ENCODE results near the gene DAP. TPM values are rescaled to one million over a fixed set of nuclear protein-coding genes. Genes with fewer than 3 reads are reported as not detected.

The DAP gene
- total RNA-seq, 1 experiment from 2014 or later, result 47.2 TPM

DNA sequence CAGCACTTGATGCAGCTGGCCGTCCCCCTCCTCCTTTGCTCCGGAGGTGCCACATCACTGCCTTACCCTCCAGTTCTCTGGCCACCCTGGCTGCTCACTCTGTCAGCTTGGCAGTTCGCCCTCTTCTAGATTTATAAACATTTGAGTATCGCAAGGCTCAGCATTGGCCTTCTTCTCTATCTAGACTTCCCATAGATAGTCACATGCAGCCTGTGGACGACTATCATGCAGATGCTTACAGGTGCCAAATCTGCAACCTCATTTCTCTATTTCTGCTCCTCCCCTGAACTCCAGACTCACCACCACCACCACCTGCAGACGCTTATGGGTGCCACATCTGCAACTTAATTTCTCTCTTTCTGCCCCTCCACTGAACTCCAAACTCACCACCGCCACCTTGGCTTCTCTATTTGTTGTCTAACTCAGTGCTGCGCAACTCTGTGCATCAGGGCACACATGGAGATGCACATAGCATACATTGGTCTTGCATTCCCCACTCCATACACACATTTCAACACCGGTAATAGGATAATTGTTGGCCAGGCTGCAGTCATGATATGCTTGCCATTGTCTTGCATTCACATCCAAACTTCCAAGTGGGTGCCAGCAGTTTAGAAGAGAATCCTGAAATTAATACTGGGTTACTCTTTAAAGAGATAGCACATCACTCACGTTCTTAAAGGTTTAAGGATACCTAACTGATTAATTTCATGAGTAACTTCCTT is 1.9 kb upstream of the DAP start:
- Histone ChIP-seq H3K9me3 (ENCODE audit: control insufficient read depth, low read depth, low read length) (no peaks in the 10 kb centered on the region), H3K4ac (ENCODE audit: low read depth, low read length) (no peak overlapping the region), H2BK12ac (ENCODE audit: insufficient read length, low read depth, low read length) (no peak overlapping the region), H2BK15ac (ENCODE audit: low read depth, low read length) (no peak overlapping the region), H2BK120ac (ENCODE audit: low read depth, low read length, poor library complexity, severe bottlenecking) (no peak overlapping the region), H3K27ac (ENCODE audit: insufficient read length, low read depth, low read length) (no peak overlapping the region), H2BK5ac (ENCODE audit: insufficient read length, low read length) (no peak overlapping the region), H3K18ac (ENCODE audit: insufficient read length, low read depth, low read length) (no peak overlapping the region), H4K91ac (ENCODE audit: insufficient read length, low read depth, low read length) (no peak overlapping the region), H3K23me2 (ENCODE audit: insufficient read length, low read depth, low read length, poor library complexity, severe bottlenecking) (peaks cover 11% of the 10 kb centered on the region), H4K20me1 (ENCODE audit: control insufficient read depth, insufficient read depth, insufficient read length) (no peaks in the 10 kb centered on the region), H4K8ac (replicated peaks; ENCODE audit: insufficient read length, low read depth, low read length) (no peak overlapping the region), H3K4me1 (ENCODE audit: insufficient read depth, low read length) (peaks cover 5% of the 10 kb centered on the region; the same call in 1 of the 2 replicates), H2AFZ (ENCODE audit: low read length) (no peak overlapping the region), H3T11ph (ENCODE audit: low read length) (no peak overlapping the region), H3K4me2 (ENCODE audit: insufficient read depth, insufficient read length, low read length) (no peak overlapping the region), H2AK5ac (ENCODE audit: insufficient read length, low read length) (no peak overlapping the region), H3K56ac (ENCODE audit: insufficient read length, low read depth, low read length) (no peak overlapping the region), H4K5ac (ENCODE audit: insufficient read length, low read depth, low read length) (no peak overlapping the region), H3K79me1 (ENCODE audit: insufficient read depth, low read depth, low read length, poor library complexity, severe bottlenecking) (peaks cover 3% of the 10 kb centered on the region), H3K23ac (ENCODE audit: insufficient read length, low read depth, low read length) (no peak overlapping the region), H2BK20ac (ENCODE audit: low read depth, low read length, poor library complexity, severe bottlenecking) (no peak overlapping the region), H3K14ac (ENCODE audit: insufficient read depth, low read length) (no peak overlapping the region), H3K9ac (ENCODE audit: extremely low read depth, insufficient read length, low read length) (no peak overlapping the region), H3K79me2 (ENCODE audit: insufficient read depth, low read length) (no peaks in the 10 kb centered on the region; the same call in 1 of the 2 replicates), H3K27me3 (ENCODE audit: insufficient read depth, low read length) (no peaks in the 10 kb centered on the region)
- H3K36me3 Mint-ChIP-seq (ENCODE audit: insufficient read depth in 1 of 3, low read depth in 3 of 3), result no peaks in the 10 kb centered on the region; a peak in 1 of 7 replicates
- TF ChIP-seq, protein P1, sequence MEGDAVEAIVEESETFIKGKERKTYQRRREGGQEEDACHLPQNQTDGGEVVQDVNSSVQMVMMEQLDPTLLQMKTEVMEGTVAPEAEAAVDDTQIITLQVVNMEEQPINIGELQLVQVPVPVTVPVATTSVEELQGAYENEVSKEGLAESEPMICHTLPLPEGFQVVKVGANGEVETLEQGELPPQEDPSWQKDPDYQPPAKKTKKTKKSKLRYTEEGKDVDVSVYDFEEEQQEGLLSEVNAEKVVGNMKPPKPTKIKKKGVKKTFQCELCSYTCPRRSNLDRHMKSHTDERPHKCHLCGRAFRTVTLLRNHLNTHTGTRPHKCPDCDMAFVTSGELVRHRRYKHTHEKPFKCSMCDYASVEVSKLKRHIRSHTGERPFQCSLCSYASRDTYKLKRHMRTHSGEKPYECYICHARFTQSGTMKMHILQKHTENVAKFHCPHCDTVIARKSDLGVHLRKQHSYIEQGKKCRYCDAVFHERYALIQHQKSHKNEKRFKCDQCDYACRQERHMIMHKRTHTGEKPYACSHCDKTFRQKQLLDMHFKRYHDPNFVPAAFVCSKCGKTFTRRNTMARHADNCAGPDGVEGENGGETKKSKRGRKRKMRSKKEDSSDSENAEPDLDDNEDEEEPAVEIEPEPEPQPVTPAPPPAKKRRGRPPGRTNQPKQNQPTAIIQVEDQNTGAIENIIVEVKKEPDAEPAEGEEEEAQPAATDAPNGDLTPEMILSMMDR (conservative IDR thresholded peaks at IDR 0.05), result no peak
- no peaks in the 10 kb centered on the region; a peak in 1 of 5 replicates for H3K9me3 Mint-ChIP-seq
- H3K4me3 Mint-ChIP-seq, result peak overlapping the region; percentile 72 to 86; a peak in 4 of 5 replicates
- WGBS (ENCODE audit: extremely low coverage, insufficient read length, low lambda C conversion rate), result no CpG with 5 or more reads among the region's 10 CpGs
- no peak for DNase-seq
- no peak overlapping the region for H3K27ac Mint-ChIP-seq
- H3K4me1 Mint-ChIP-seq, result peaks cover 24 to 27% of the 10 kb centered on the region in 2 experiments
- H3K27me3 Mint-ChIP-seq (ENCODE audit: low read depth), result peaks cover 25% of the 10 kb centered on the region

Measured in H9 (cell line).